ENCODE data around the gene RTN1. TPM values are rescaled to one million over a fixed set of nuclear protein-coding genes. Genes with fewer than 3 reads are reported as not detected.
A peak's percentile ranks its signal among the peaks of the same experiment; 100 is the strongest.

The RTN1 gene
- total RNA-seq, 2 experiments from 2014 or later, result not detected

GRCh38 chr14:59583755-59584154 is 286.8 kb downstream of the RTN1 start:
- no peak for DNase-seq (ENCODE audit: low spot score)
- Histone ChIP-seq H3K9me2 (ENCODE audit: insufficient read depth, low read length) (no peaks in the 10 kb centered on the region), H3K4me1 (ENCODE audit: insufficient read depth, low read length, poor library complexity, severe bottlenecking) (no peaks in the 10 kb centered on the region), H3K79me2 (ENCODE audit: insufficient read depth, low read depth, low read length) (no peaks in the 10 kb centered on the region), H3K4me2 (ENCODE audit: low read length) (no peak overlapping the region), H3K9me3 (ENCODE audit: low read length) (no peaks in the 10 kb centered on the region), H4K20me1 (ENCODE audit: insufficient read depth, low read length) (no peaks in the 10 kb centered on the region), H2AFZ (ENCODE audit: low read length) (no peak overlapping the region), H3K36me3 (ENCODE audit: insufficient read depth, low read length) (no peaks in the 10 kb centered on the region), H3K4me3 (ENCODE audit: low read depth, low read length, poor library complexity, severe bottlenecking) (no peak overlapping the region), H3K27ac (ENCODE audit: low read depth, low read length, poor library complexity, severe bottlenecking) (no peak overlapping the region)
- CTCF ChIA-PET (ENCODE audit: unreplicated experiment), result no interaction called here
- POLR2A ChIA-PET, result interaction anchor here (1.0 kb wide), 1 partner anchor 16 kb away, joined by 3 read pairs; no protein-coding TSS in a partner anchor
- no TSS peak for BruUV-seq (replicated peaks)
- no peak for TF ChIP-seq EZH2phosphoT487 (IDR thresholded peaks at IDR 0.05; ENCODE audit: borderline replicate concordance, low read depth, low read length)
- intact Hi-C loops (cut with micrococcal nuclease; ENCODE audit: unreplicated experiment), result no loop called here

- Histone ChIP-seq H3K4me3 (ENCODE audit: low read depth, low read length, poor library complexity, severe bottlenecking) (no peak overlapping the region), H3K9me3 (ENCODE audit: low read length) (no peaks in the 10 kb centered on the region), H3K4me2 (ENCODE audit: low read length) (no peak overlapping the region), H2AFZ (ENCODE audit: low read length) (no peak overlapping the region), H3K9me2 (ENCODE audit: insufficient read depth, low read length) (no peaks in the 10 kb centered on the region), H3K79me2 (ENCODE audit: insufficient read depth, low read depth, low read length) (no peaks in the 10 kb centered on the region), H3K27ac (ENCODE audit: low read depth, low read length, poor library complexity, severe bottlenecking) (no peak overlapping the region), H3K36me3 (ENCODE audit: insufficient read depth, low read length) (no peaks in the 10 kb centered on the region), H3K4me1 (ENCODE audit: insufficient read depth, low read length, poor library complexity, severe bottlenecking) (no peaks in the 10 kb centered on the region), H4K20me1 (ENCODE audit: insufficient read depth, low read length) (no peaks in the 10 kb centered on the region)
- intact Hi-C loops (cut with micrococcal nuclease; ENCODE audit: unreplicated experiment), result no loop called here
- TF ChIP-seq EZH2phosphoT487 (IDR thresholded peaks at IDR 0.05; ENCODE audit: borderline replicate concordance, low read depth, low read length) (no peak), CTCF (conservative IDR thresholded peaks at IDR 0.05; ENCODE audit: low read length) (peak; percentile 64)
- DNase-seq (ENCODE audit: low spot score), result no peak
- CTCF ChIA-PET (ENCODE audit: unreplicated experiment), result no interaction called here
- no TSS peak for BruUV-seq (replicated peaks)
- POLR2A ChIA-PET, result no interaction called here
Measured at GRCh38 chr14:59582845-59583509, 287.6 kb downstream of the RTN1 start.

GRCh38 chr14:59582161-59582560 is 288.4 kb downstream of the RTN1 start:
- no peak for TF ChIP-seq CTCF (conservative IDR thresholded peaks at IDR 0.05; ENCODE audit: low read length)
- no peak for TF ChIP-seq EZH2phosphoT487 (IDR thresholded peaks at IDR 0.05; ENCODE audit: borderline replicate concordance, low read depth, low read length)
- Histone ChIP-seq H3K4me2 (ENCODE audit: low read length) (no peak overlapping the region), H4K20me1 (ENCODE audit: insufficient read depth, low read length) (no peaks in the 10 kb centered on the region), H3K4me3 (ENCODE audit: low read depth, low read length, poor library complexity, severe bottlenecking) (no peak overlapping the region), H2AFZ (ENCODE audit: low read length) (no peak overlapping the region), H3K27ac (ENCODE audit: low read depth, low read length, poor library complexity, severe bottlenecking) (no peak overlapping the region), H3K9me3 (ENCODE audit: low read length) (no peaks in the 10 kb centered on the region), H3K79me2 (ENCODE audit: insufficient read depth, low read depth, low read length) (no peaks in the 10 kb centered on the region), H3K4me1 (ENCODE audit: insufficient read depth, low read length, poor library complexity, severe bottlenecking) (no peaks in the 10 kb centered on the region), H3K36me3 (ENCODE audit: insufficient read depth, low read length) (no peaks in the 10 kb centered on the region), H3K9me2 (ENCODE audit: insufficient read depth, low read length) (no peaks in the 10 kb centered on the region)
- ChIA-PET POLR2A (no interaction called here), CTCF (ENCODE audit: unreplicated experiment) (no interaction called here)
- no TSS peak for BruUV-seq (replicated peaks)
- DNase-seq (ENCODE audit: low spot score), result no peak
- intact Hi-C loops (cut with micrococcal nuclease; ENCODE audit: unreplicated experiment), result no loop called here
